ENCODE data around the gene GARNL3.

The GARNL3 gene

GRCh38 chr9:127320115-127320378 is 55.5 kb downstream of the GARNL3 start:
- Histone ChIP-seq H3K4me3 (ENCODE audit: low read depth, low read length, poor library complexity, severe bottlenecking) (no peak overlapping the region), H3K4me2 (ENCODE audit: low read length) (no peak overlapping the region), H3K9me2 (ENCODE audit: low read depth, low read length) (no peaks in the 10 kb centered on the region), H3K4me1 (ENCODE audit: insufficient read depth, low read length, severe bottlenecking) (no peaks in the 10 kb centered on the region), H3K27ac (ENCODE audit: low read depth, low read length, poor library complexity, severe bottlenecking) (no peak overlapping the region), H2AFZ (ENCODE audit: low read length) (no peak overlapping the region), H3K9me3 (ENCODE audit: low read length) (no peaks in the 10 kb centered on the region), H3K36me3 (ENCODE audit: insufficient read depth, low read length) (no peaks in the 10 kb centered on the region), H3K9ac (ENCODE audit: low read length) (no peak overlapping the region), H4K20me1 (ENCODE audit: insufficient read depth, low read length) (no peaks in the 10 kb centered on the region), H3F3A (ENCODE audit: insufficient read depth, low read length) (no peaks in the 10 kb centered on the region), H3K79me2 (ENCODE audit: insufficient read depth, low read length) (no peaks in the 10 kb centered on the region), H3K27me3 (ENCODE audit: insufficient read depth, low read length) (no peaks in the 10 kb centered on the region)
- TF ChIP-seq EZH2 (IDR thresholded peaks at IDR 0.05; ENCODE audit: borderline replicate concordance, low read length) = no peak
- TF ChIP-seq, protein P1, sequence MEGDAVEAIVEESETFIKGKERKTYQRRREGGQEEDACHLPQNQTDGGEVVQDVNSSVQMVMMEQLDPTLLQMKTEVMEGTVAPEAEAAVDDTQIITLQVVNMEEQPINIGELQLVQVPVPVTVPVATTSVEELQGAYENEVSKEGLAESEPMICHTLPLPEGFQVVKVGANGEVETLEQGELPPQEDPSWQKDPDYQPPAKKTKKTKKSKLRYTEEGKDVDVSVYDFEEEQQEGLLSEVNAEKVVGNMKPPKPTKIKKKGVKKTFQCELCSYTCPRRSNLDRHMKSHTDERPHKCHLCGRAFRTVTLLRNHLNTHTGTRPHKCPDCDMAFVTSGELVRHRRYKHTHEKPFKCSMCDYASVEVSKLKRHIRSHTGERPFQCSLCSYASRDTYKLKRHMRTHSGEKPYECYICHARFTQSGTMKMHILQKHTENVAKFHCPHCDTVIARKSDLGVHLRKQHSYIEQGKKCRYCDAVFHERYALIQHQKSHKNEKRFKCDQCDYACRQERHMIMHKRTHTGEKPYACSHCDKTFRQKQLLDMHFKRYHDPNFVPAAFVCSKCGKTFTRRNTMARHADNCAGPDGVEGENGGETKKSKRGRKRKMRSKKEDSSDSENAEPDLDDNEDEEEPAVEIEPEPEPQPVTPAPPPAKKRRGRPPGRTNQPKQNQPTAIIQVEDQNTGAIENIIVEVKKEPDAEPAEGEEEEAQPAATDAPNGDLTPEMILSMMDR (IDR thresholded peaks at IDR 0.05; ENCODE audit: low read length) = no peak

DNA sequence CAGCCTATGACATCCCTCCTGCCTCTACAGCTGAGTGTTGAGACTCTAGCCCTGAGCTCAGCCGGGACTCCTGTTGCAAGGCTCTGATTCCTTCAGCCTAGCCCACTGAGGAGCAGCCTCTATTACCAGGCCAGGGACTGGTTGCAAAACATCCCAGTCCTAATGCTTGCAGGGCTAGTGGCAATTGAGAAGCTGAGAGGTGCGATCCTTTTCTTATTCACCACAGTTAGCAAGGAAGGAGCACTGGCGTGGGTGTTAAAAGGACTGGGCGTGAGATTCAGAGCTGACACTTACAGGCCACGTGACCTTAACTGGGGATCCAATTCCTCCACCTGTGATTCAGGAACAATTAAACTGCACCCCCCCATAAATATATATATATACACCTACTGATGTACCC is 58.8 kb downstream of the GARNL3 start:
- Histone ChIP-seq H3K27me3 (ENCODE audit: insufficient read depth, low read length) (no peaks in the 10 kb centered on the region), H3K4me2 (ENCODE audit: low read length) (no peak overlapping the region), H3K4me1 (ENCODE audit: insufficient read depth, low read length, severe bottlenecking) (no peaks in the 10 kb centered on the region), H3K36me3 (ENCODE audit: insufficient read depth, low read length) (no peaks in the 10 kb centered on the region), H3K9ac (ENCODE audit: low read length) (no peak overlapping the region), H3K27ac (ENCODE audit: low read depth, low read length, poor library complexity, severe bottlenecking) (no peak overlapping the region), H3F3A (ENCODE audit: insufficient read depth, low read length) (no peaks in the 10 kb centered on the region), H3K9me3 (ENCODE audit: low read length) (no peaks in the 10 kb centered on the region), H2AFZ (ENCODE audit: low read length) (no peak overlapping the region), H3K4me3 (ENCODE audit: low read depth, low read length, poor library complexity, severe bottlenecking) (no peak overlapping the region), H3K9me2 (ENCODE audit: low read depth, low read length) (no peaks in the 10 kb centered on the region), H3K79me2 (ENCODE audit: insufficient read depth, low read length) (no peaks in the 10 kb centered on the region), H4K20me1 (ENCODE audit: insufficient read depth, low read length) (no peaks in the 10 kb centered on the region)
- TF ChIP-seq, protein P1 (IDR thresholded peaks at IDR 0.05; ENCODE audit: low read length) = no peak

- Histone ChIP-seq H3K4me1 (ENCODE audit: insufficient read depth, low read length, severe bottlenecking) (no peaks in the 10 kb centered on the region), H3K4me2 (ENCODE audit: low read length) (no peak overlapping the region), H3K27me3 (ENCODE audit: insufficient read depth, low read length) (no peaks in the 10 kb centered on the region), H3K36me3 (ENCODE audit: insufficient read depth, low read length) (no peaks in the 10 kb centered on the region), H3K4me3 (ENCODE audit: low read depth, low read length, poor library complexity, severe bottlenecking) (no peak overlapping the region), H3F3A (ENCODE audit: insufficient read depth, low read length) (no peaks in the 10 kb centered on the region), H2AFZ (ENCODE audit: low read length) (no peak overlapping the region), H3K9me2 (ENCODE audit: low read depth, low read length) (no peaks in the 10 kb centered on the region), H3K9ac (ENCODE audit: low read length) (no peak overlapping the region), H3K27ac (ENCODE audit: low read depth, low read length, poor library complexity, severe bottlenecking) (no peak overlapping the region), H3K9me3 (ENCODE audit: low read length) (no peaks in the 10 kb centered on the region), H3K79me2 (ENCODE audit: insufficient read depth, low read length) (no peaks in the 10 kb centered on the region), H4K20me1 (ENCODE audit: insufficient read depth, low read length) (no peaks in the 10 kb centered on the region)
- TF ChIP-seq, protein P1 (IDR thresholded peaks at IDR 0.05; ENCODE audit: low read length) = no peak
Observed at GRCh38 chr9:127330501-127330900, 65.9 kb downstream of the GARNL3 start.

Data from OCI-LY1 (cell line).